Measurements from ENCODE around the gene TMEM151A.
"Not testable (repeated sequence)": the region's sequence is repeated elsewhere in the genome, so short reads cannot be mapped to it uniquely, and the experiment has no call there.

Gene TMEM151A

GRCh38 chr11:66291706-66292542, at the start of gene TMEM151A:
Gene TMEM151A, plus strand, starts transcription at chr11:66291894. Its CDS starts 120 bp downstream, at chr11:66292014.
- Histone ChIP-seq H3K4me3 (ENCODE audit: low read depth in 1 of 2, low read length in 2 of 2) (peak within 1 kb of the TSS; percentile 33 to 36), H3K9me3 (ENCODE audit: control insufficient read depth in 1 of 2, low read length in 2 of 2) (no peaks in the 10 kb centered on the region), H3K27me3 (ENCODE audit: control insufficient read depth in 1 of 2, insufficient read depth in 2 of 2, low read length in 2 of 2) (peaks cover 24 to 29% of the 10 kb centered on the region in 2 donors), H3K27ac (ENCODE audit: low read depth, low read length) (no peak within 1 kb of the TSS), H3K4me1 (ENCODE audit: control insufficient read depth in 1 of 2, insufficient read depth in 2 of 2, low read length in 2 of 2) (peaks cover 19 to 34% of the 10 kb centered on the region in 2 donors), H3K9ac (ENCODE audit: low read depth in 1 of 2, low read length in 2 of 2) (no peak within 1 kb of the TSS), H3K36me3 (ENCODE audit: control insufficient read depth in 1 of 2, insufficient read depth in 2 of 2, low read length in 2 of 2) (no peaks in the 10 kb centered on the region)

GRCh38 chr11:66242095-66242765, 49.5 kb upstream of the TMEM151A start:
- H3K9ac ChIP-seq (ENCODE audit: low read depth in 1 of 2, low read length in 2 of 2): no peak overlapping the region
- no peak overlapping the region for H3K4me3 ChIP-seq (ENCODE audit: low read depth in 1 of 2, low read length in 2 of 2)
- H3K27me3 ChIP-seq (ENCODE audit: control insufficient read depth in 1 of 2, insufficient read depth in 2 of 2, low read length in 2 of 2): no peaks in the 10 kb centered on the region
- no peaks in the 10 kb centered on the region for H3K9me3 ChIP-seq (ENCODE audit: control insufficient read depth in 1 of 2, low read length in 2 of 2)
- H3K27ac ChIP-seq (ENCODE audit: low read depth, low read length): no peak overlapping the region
- H3K4me1 ChIP-seq (ENCODE audit: control insufficient read depth in 1 of 2, insufficient read depth in 2 of 2, low read length in 2 of 2): no peaks in the 10 kb centered on the region
- H3K36me3 ChIP-seq (ENCODE audit: control insufficient read depth in 1 of 2, insufficient read depth in 2 of 2, low read length in 2 of 2): peaks cover 0 to 50% of the 10 kb centered on the region in 2 donors

GRCh38 chr11:66243782-66244535, 47.7 kb upstream of the TMEM151A start:
- H3K4me1 ChIP-seq (ENCODE audit: control insufficient read depth in 1 of 2, insufficient read depth in 2 of 2, low read length in 2 of 2): no peaks in the 10 kb centered on the region
- no peak overlapping the region for H3K4me3 ChIP-seq (ENCODE audit: low read depth in 1 of 2, low read length in 2 of 2)
- H3K27ac ChIP-seq (ENCODE audit: low read depth, low read length): no peak overlapping the region

GRCh38 chr11:66247295-66247694, 44.4 kb upstream of the TMEM151A start:
- Histone ChIP-seq H3K36me3 (ENCODE audit: control insufficient read depth in 1 of 2, insufficient read depth in 2 of 2, low read length in 2 of 2) (peaks cover 0 to 17% of the 10 kb centered on the region in 2 donors), H3K4me3 (ENCODE audit: low read depth in 1 of 2, low read length in 2 of 2) (no peak overlapping the region), H3K27me3 (ENCODE audit: control insufficient read depth in 1 of 2, insufficient read depth in 2 of 2, low read length in 2 of 2) (no peaks in the 10 kb centered on the region), H3K9me3 (ENCODE audit: control insufficient read depth in 1 of 2, low read length in 2 of 2) (no peaks in the 10 kb centered on the region), H3K9ac (ENCODE audit: low read depth in 1 of 2, low read length in 2 of 2) (no peak overlapping the region), H3K4me1 (ENCODE audit: control insufficient read depth in 1 of 2, insufficient read depth in 2 of 2, low read length in 2 of 2) (no peaks in the 10 kb centered on the region), H3K27ac (ENCODE audit: low read depth, low read length) (no peak overlapping the region)

More at GRCh38 chr11:66243782-66244535, 47.7 kb upstream of the TMEM151A start:
- Histone ChIP-seq H3K36me3 (ENCODE audit: control insufficient read depth in 1 of 2, insufficient read depth in 2 of 2, low read length in 2 of 2) (peaks cover 0 to 45% of the 10 kb centered on the region in 2 donors), H3K27me3 (ENCODE audit: control insufficient read depth in 1 of 2, insufficient read depth in 2 of 2, low read length in 2 of 2) (no peaks in the 10 kb centered on the region), H3K9me3 (ENCODE audit: control insufficient read depth in 1 of 2, low read length in 2 of 2) (no peaks in the 10 kb centered on the region), H3K9ac (ENCODE audit: low read depth in 1 of 2, low read length in 2 of 2) (no peak overlapping the region)

DNA sequence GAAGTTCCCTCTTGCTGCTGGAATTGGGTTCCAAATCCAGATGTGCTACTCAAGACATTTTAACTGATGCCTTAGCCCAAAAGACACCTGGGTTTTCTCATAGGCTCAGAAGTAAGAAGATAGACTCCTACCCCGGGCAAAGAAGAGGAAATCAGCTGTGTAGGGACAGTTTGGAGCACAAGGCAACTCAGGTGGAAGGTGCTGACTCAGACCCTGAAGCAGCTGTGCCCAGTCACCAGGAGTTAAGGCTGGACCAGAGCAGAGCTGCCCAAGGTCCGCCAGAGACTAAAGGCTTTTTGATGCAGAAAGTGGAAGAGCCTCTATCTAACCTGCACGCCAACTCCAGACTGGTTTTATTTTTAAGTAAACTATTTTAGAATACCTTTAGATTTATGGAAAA, 43.9 kb upstream of the TMEM151A start:
- Histone ChIP-seq H3K9ac (ENCODE audit: low read depth in 1 of 2, low read length in 2 of 2) (no peak overlapping the region), H3K27ac (ENCODE audit: low read depth, low read length) (no peak overlapping the region), H3K27me3 (ENCODE audit: control insufficient read depth in 1 of 2, insufficient read depth in 2 of 2, low read length in 2 of 2) (no peaks in the 10 kb centered on the region), H3K9me3 (ENCODE audit: control insufficient read depth in 1 of 2, low read length in 2 of 2) (no peaks in the 10 kb centered on the region), H3K4me1 (ENCODE audit: control insufficient read depth in 1 of 2, insufficient read depth in 2 of 2, low read length in 2 of 2) (no peaks in the 10 kb centered on the region), H3K36me3 (ENCODE audit: control insufficient read depth in 1 of 2, insufficient read depth in 2 of 2, low read length in 2 of 2) (peaks cover 0 to 13% of the 10 kb centered on the region in 2 donors), H3K4me3 (ENCODE audit: low read depth in 1 of 2, low read length in 2 of 2) (no peak overlapping the region)

DNA sequence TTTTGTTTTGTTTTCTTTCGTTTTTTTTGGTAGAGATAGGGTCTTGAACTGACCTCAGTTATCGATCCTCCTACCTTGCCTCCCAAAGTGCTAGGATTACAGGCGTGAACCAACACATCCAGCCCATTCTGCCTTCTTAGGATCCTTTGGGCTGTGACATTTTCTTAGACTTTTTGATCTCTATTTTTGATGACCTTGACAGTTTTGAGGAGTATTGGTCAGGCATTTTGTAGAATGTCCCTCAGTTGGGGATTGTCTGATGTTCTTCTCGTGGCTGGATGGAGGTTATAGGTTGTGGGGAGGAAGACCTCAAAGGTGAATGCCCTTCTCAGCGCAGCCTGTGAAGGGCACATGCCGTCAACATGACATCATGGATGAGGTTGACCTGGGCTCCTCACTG, 42.8 kb upstream of the TMEM151A start:
- Histone ChIP-seq H3K9me3 (ENCODE audit: control insufficient read depth in 1 of 2, low read length in 2 of 2) (no peaks in the 10 kb centered on the region), H3K9ac (ENCODE audit: low read depth in 1 of 2, low read length in 2 of 2) (no peak overlapping the region), H3K27me3 (ENCODE audit: control insufficient read depth in 1 of 2, insufficient read depth in 2 of 2, low read length in 2 of 2) (no peaks in the 10 kb centered on the region), H3K27ac (ENCODE audit: low read depth, low read length) (no peak overlapping the region), H3K36me3 (ENCODE audit: control insufficient read depth in 1 of 2, insufficient read depth in 2 of 2, low read length in 2 of 2) (peaks cover 0 to 10% of the 10 kb centered on the region in 2 donors), H3K4me3 (ENCODE audit: low read depth in 1 of 2, low read length in 2 of 2) (no peak overlapping the region), H3K4me1 (ENCODE audit: control insufficient read depth in 1 of 2, insufficient read depth in 2 of 2, low read length in 2 of 2) (no peaks in the 10 kb centered on the region)

DNA sequence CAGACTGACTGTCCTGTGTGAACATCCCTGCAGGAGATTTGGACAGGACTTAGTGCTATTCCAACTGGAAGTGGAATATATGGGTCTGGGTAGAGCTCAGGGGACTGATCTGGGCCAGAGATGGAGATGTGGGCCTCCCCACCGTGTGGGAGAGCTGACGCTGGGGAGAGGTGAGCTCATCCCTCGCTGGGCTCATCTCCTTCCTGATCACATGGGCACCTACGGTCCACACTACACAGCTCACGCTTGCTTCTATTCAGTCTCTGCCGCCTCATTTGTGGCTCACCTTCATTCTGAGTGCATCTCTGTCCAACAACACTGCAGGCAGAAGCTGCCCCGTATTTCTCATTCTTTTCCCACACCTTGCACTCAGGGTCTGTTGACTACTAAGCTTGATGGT, 39.9 kb upstream of the TMEM151A start:
- no peaks in the 10 kb centered on the region for H3K27me3 ChIP-seq (ENCODE audit: control insufficient read depth in 1 of 2, insufficient read depth in 2 of 2, low read length in 2 of 2)
- H3K9me3 ChIP-seq (ENCODE audit: control insufficient read depth in 1 of 2, low read length in 2 of 2): no peaks in the 10 kb centered on the region
- H3K27ac ChIP-seq (ENCODE audit: low read depth, low read length): no peak overlapping the region
- H3K9ac ChIP-seq (ENCODE audit: low read depth in 1 of 2, low read length in 2 of 2): no peak overlapping the region
- peaks cover 0 to 3% of the 10 kb centered on the region in 2 donors for H3K36me3 ChIP-seq (ENCODE audit: control insufficient read depth in 1 of 2, insufficient read depth in 2 of 2, low read length in 2 of 2)
- H3K4me1 ChIP-seq (ENCODE audit: control insufficient read depth in 1 of 2, insufficient read depth in 2 of 2, low read length in 2 of 2): peaks cover 0 to 3% of the 10 kb centered on the region in 2 donors
- no peak overlapping the region for H3K4me3 ChIP-seq (ENCODE audit: low read depth in 1 of 2, low read length in 2 of 2)

GRCh38 chr11:66253081-66253480, 38.6 kb upstream of the TMEM151A start:
- H3K36me3 ChIP-seq (ENCODE audit: control insufficient read depth in 1 of 2, insufficient read depth in 2 of 2, low read length in 2 of 2); H3K9ac ChIP-seq (ENCODE audit: low read depth in 1 of 2, low read length in 2 of 2); H3K9me3 ChIP-seq (ENCODE audit: control insufficient read depth in 1 of 2, low read length in 2 of 2); H3K4me3 ChIP-seq (ENCODE audit: low read depth in 1 of 2, low read length in 2 of 2); H3K27me3 ChIP-seq (ENCODE audit: control insufficient read depth in 1 of 2, insufficient read depth in 2 of 2, low read length in 2 of 2); H3K27ac ChIP-seq (ENCODE audit: low read depth, low read length); H3K4me1 ChIP-seq (ENCODE audit: control insufficient read depth in 1 of 2, insufficient read depth in 2 of 2, low read length in 2 of 2): not testable (repeated sequence)

GRCh38 chr11:66258473-66258893, 33.2 kb upstream of the TMEM151A start:
- Histone ChIP-seq H3K27me3 (ENCODE audit: control insufficient read depth in 1 of 2, insufficient read depth in 2 of 2, low read length in 2 of 2) (peaks cover 0 to 4% of the 10 kb centered on the region in 2 donors), H3K4me3 (ENCODE audit: low read depth in 1 of 2, low read length in 2 of 2) (peak overlapping the region; percentile 86 to 91), H3K27ac (ENCODE audit: low read depth, low read length) (no peak overlapping the region), H3K9me3 (ENCODE audit: control insufficient read depth in 1 of 2, low read length in 2 of 2) (no peaks in the 10 kb centered on the region), H3K4me1 (ENCODE audit: control insufficient read depth in 1 of 2, insufficient read depth in 2 of 2, low read length in 2 of 2) (peaks cover 5 to 15% of the 10 kb centered on the region in 2 donors), H3K36me3 (ENCODE audit: control insufficient read depth in 1 of 2, insufficient read depth in 2 of 2, low read length in 2 of 2) (peaks cover 13 to 23% of the 10 kb centered on the region in 2 donors), H3K9ac (ENCODE audit: low read depth in 1 of 2, low read length in 2 of 2) (peak overlapping the region; percentile 79 to 86)

Data from duodenal mucosa (tissue), 2 donors.